Epithelial cell of prostate (primary cell): ENCODE results near the gene INHBE.

Experiments used
- DNase-seq: peaks from one replicate; pipeline ENCODE4 v3.0.0-alpha.2; 2011; ENCODE audit warnings: low read depth, low spot score
- H3K27ac ChIP-seq: fragments of 450-650 bp; 2 replicates; pipeline ENCODE4 v1.5.1; 2017; ENCODE audit warnings: mild to moderate bottlenecking

Gene INHBE

GRCh38 chr12:57459750-57460467 lies 4.8 kb downstream of the INHBE start, which contains the start of gene GLI1:
Gene GLI1 (plus strand): TSS chr12:57459785. CDS start chr12:57463692, 3,907 bp downstream.
- no peak for DNase-seq
- peak within 1 kb of the TSS; percentile 97 for H3K27ac ChIP-seq

GRCh38 chr12:57460468-57460784 lies 5.3 kb downstream of the INHBE start:
- DNase-seq = no peak
- no peak overlapping the region for H3K27ac ChIP-seq

GRCh38 chr12:57460841-57461275 lies 5.8 kb downstream of the INHBE start:
- no peak overlapping the region for H3K27ac ChIP-seq
- no peak for DNase-seq

- no peak for DNase-seq
Measured at GRCh38 chr12:57461276-57461916, 6.3 kb downstream of the INHBE start.

GRCh38 chr12:57461917-57462250 lies 6.8 kb downstream of the INHBE start:
- peak overlapping the region; percentile 63 for H3K27ac ChIP-seq
- DNase-seq = no peak

More at GRCh38 chr12:57461276-57461916, 6.3 kb downstream of the INHBE start:
- peak overlapping the region; percentile 63 for H3K27ac ChIP-seq

- peak overlapping the region; percentile 63 for H3K27ac ChIP-seq
Measured at GRCh38 chr12:57462251-57462911, 7.3 kb downstream of the INHBE start.

GRCh38 chr12:57462912-57463253 lies 7.8 kb downstream of the INHBE start:
- peak overlapping the region; percentile 63 for H3K27ac ChIP-seq
- no peak for DNase-seq

More at GRCh38 chr12:57462251-57462911, 7.3 kb downstream of the INHBE start:
- peak; percentile 29 for DNase-seq

GRCh38 chr12:57464569-57464968 lies 9.5 kb downstream of the INHBE start:
- DNase-seq = no peak
- H3K27ac ChIP-seq = no peak overlapping the region

- DNase-seq = no peak
- H3K27ac ChIP-seq = no peak overlapping the region
Measured at GRCh38 chr12:57465030-57465746, 10.1 kb downstream of the INHBE start.

GRCh38 chr12:57465747-57466505 lies 10.8 kb downstream of the INHBE start:
- no peak for DNase-seq
- no peak overlapping the region for H3K27ac ChIP-seq

- DNase-seq = no peak
Measured at GRCh38 chr12:57467212-57467874, 12.2 kb downstream of the INHBE start.

GRCh38 chr12:57467915-57468314 lies 12.8 kb downstream of the INHBE start:
- no peak for DNase-seq
- no peak overlapping the region for H3K27ac ChIP-seq

More at GRCh38 chr12:57467212-57467874, 12.2 kb downstream of the INHBE start:
- H3K27ac ChIP-seq = no peak overlapping the region

- DNase-seq = no peak
Measured at GRCh38 chr12:57469296-57470164, 14.4 kb downstream of the INHBE start.

GRCh38 chr12:57470286-57470969 lies 15.3 kb downstream of the INHBE start:
- H3K27ac ChIP-seq = no peak overlapping the region
- DNase-seq = no peak

More at GRCh38 chr12:57469296-57470164, 14.4 kb downstream of the INHBE start:
- no peak overlapping the region for H3K27ac ChIP-seq

GRCh38 chr12:57470970-57471656 lies 16.0 kb downstream of the INHBE start:
- H3K27ac ChIP-seq = no peak overlapping the region
- DNase-seq = no peak

GRCh38 chr12:57471661-57472060 lies 16.6 kb downstream of the INHBE start:
- DNase-seq = no peak
- H3K27ac ChIP-seq = no peak overlapping the region

- no peak overlapping the region for H3K27ac ChIP-seq
- no peak for DNase-seq
Measured at GRCh38 chr12:57472391-57472790, 17.3 kb downstream of the INHBE start.
